D721Med (cell line): ENCODE data around the gene R3HDM2.

ENCODE experiments used
- DNase-seq: peaks from one replicate; pipeline ENCODE4 v3.0.0; 2011; ENCODE audit warnings: low spot score; ENCODE audit not compliant: insufficient read length
- FAIRE-seq: peaks from 2 replicates; lab custom pipeline; 2011; peaks lifted over from hg19 to GRCh38; lab: Jason Lieb, UNC
- CTCF ChIP-seq: IDR thresholded peaks from 2 replicates; pipeline ENCODE4 v1.5.1; 2012; ENCODE audit warnings: mild to moderate bottlenecking, control low read depth; ENCODE audit not compliant: insufficient read depth; ENCODE audit errors: missing control alignments

The R3HDM2 gene

GRCh38 chr12:57261428-57261865 lies 169.4 kb downstream of the R3HDM2 start:
- TF ChIP-seq CTCF, result no peak
- FAIRE-seq, result no peak
- DNase-seq, result no peak

DNA sequence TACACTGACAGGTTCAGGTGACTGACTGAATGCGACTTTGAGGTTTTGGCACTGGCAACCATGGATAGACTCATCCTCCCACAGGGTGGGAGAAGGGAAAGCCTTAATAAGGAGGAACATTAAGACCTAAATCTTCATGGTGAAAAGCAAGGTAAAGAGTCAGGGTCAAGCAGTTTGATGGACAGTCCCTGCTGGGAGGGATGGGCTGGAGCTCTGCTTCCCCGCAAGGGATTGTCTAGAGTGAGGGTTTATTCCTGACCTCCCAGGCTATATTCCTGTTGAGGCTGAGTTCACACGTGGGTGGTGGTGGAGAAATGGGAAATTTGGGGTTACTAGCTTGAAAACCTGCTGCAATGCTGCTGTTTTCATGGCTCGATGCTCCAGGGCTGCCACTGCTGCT lies 170.5 kb downstream of the R3HDM2 start:
- DNase-seq (no peak), FAIRE-seq (no peak)
- no peak for TF ChIP-seq CTCF

DNA sequence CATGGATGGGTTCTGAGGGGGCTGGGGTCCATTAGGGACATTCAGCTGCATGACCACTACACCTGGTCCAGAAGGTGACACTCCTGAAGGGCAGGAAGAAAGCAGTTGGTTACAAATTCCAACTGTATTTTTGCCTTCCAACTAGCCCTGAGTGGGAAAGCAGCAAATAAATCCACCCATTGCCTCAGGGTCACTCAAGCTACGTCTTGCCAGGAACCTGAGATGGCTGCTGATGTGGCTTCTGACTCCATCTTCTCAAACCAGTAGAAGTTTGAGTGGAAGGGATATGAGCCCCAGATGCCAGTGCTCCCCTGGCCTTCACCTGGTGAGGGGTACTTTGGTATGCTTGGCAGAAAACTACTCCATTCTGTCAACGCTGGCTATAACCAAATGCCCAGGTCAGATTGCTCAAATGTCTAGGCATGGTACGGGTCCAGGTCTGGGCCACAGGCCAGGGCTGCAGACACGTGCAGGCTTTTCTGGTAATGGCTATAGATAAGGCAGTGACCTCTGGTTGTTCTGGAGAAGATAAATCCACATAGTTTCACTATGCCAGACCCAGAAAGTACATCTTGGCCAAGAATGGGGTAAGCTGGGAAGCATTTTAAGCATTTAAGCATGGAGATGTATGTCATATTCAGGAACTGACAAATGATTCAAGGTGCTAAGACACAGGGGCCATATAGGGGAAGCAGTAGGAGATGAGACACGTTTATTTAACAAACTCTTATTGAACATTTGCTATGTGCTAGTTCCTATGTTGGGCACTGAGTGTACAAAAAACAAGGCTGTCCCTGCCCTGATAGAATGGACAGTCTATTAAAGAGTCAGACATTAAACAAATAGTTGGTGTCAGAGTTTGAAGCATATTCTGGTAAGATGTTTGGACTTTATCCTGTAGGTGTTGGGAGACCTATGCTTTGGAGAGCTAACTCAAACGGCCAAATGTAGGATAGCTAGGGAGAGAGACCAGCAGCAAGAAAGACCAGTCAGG lies 171.6 kb downstream of the R3HDM2 start:
- no peak for TF ChIP-seq CTCF
- no peak for DNase-seq

DNA sequence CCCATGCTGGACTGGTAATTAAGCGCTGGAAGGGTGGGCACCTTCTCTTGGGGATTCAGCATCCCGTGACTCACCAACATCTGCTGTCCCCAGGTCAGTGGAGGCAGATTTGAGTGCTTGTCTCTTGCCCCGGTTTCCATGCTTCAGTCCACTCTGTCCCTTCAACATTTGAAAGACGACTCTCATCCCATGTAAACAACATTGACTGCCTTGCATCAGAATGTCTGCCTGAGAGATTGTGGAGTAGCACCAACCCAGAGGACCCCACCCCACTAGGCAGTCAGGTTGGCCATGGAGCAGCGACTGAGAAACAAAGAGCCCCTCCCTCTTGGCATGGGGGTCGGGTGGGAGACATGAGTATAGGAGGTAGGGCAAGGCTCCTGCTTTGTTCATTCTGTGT lies 174.9 kb downstream of the R3HDM2 start:
- no peak for DNase-seq
- no peak for TF ChIP-seq CTCF
- FAIRE-seq, result no peak

More for the DNA sequence above, 171.6 kb downstream of the R3HDM2 start:
- no peak for FAIRE-seq

- TF ChIP-seq CTCF, result no peak
- DNase-seq (no peak), FAIRE-seq (no peak)
These were observed 176.2 kb downstream of the R3HDM2 start for GRCh38 chr12:57254506-57255280.

DNA sequence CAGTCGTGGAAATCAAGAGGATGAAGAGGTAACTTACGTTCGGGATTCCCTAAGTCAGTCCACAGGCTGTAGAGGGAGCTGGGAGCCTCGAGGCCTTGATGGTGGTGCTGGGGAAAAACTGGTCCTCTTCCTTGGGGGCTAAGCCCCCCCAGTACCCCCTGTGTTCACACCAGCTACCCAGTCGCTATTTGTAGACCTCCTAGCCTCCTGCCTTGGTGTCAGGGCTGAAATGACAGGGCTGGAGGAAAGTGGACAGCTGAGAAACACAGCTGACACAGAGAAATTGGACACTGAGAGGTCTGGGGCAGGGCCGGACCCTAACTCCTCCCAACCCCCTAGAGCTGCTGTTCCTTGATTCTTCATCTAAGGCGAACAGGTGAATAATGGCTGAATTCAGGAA lies 179.9 kb downstream of the R3HDM2 start, which contains the start of gene STAC3:
STAC3 (minus strand) TSS at position 232 of the 400 bp plus-strand sequence. CDS start 1,551 bp downstream, outside the sequence.
- FAIRE-seq (no peak), DNase-seq (no peak)
- TF ChIP-seq CTCF, result no peak
